K562 (cell line): ENCODE data around the gene DIP2A. TPM values are rescaled to one million over a fixed set of nuclear protein-coding genes. Genes with fewer than 3 reads are reported as not detected.

Source experiments
- AFF4 ChIP-seq: sonication (generic); formaldehyde crosslinking; IDR thresholded peaks from 2 replicates; pipeline ENCODE4 v1.8.0; 2023; ENCODE audit warnings: mild to moderate bottlenecking, missing genetic modification reagents
- DMBX1 ChIP-seq: fragments of 250-450 bp; sonication (Bioruptor Pico); IDR thresholded peaks from 2 replicates; pipeline ENCODE4 v1.8.0; 2022; ENCODE audit warnings: inconsistent platforms, mild to moderate bottlenecking, moderate library complexity, borderline replicate concordance
- ETV1 ChIP-seq: fragments of 450-650 bp; conservative IDR thresholded peaks from 2 replicates; pipeline ENCODE4 v1.6.1; 2016; ENCODE audit warnings: missing genetic modification characterization, control low read depth, low read depth, missing compliant biosample characterization
- MNT ChIP-seq, 2 experiments: fragments of 450-650 bp; conservative IDR thresholded peaks; 2 replicates each; pipeline ENCODE4 v1.6.1; 2017; ENCODE audit warnings: mild to moderate bottlenecking in 2 of 2, moderate library complexity in 2 of 2
- PHB ChIP-seq: fragments of 250-450 bp; sonication (Bioruptor Pico); IDR thresholded peaks from 2 replicates; pipeline ENCODE4 v1.5.0; 2021
- SMAD2 ChIP-seq: fragments of 150-350 bp; IDR thresholded peaks from 2 replicates; pipeline ENCODE4 v1.6.1; 2014; ENCODE audit warnings: low read depth, mild to moderate bottlenecking, low read length
- SMARCE1 ChIP-seq: fragments of 450-650 bp; IDR thresholded peaks from 2 replicates; pipeline ENCODE4 v1.7.1; 2016; ENCODE audit warnings: mild to moderate bottlenecking
- ZNF695 ChIP-seq: fragments of 450-650 bp; formaldehyde crosslinking; IDR thresholded peaks from 2 replicates; pipeline ENCODE4 v1.4.0; 2020; ENCODE audit warnings: mild to moderate bottlenecking, moderate library complexity
- polyA plus RNA-seq, 8 experiments: library from polyadenylated mRNA; depleted of rRNA in 4 of 8; stranded (reverse) in 5 of 8; unstranded in 3 of 8; fragments of >200 nt; fragmentation: Nextera tagmentation in 2 of 8; fragmentation: Illumina TruSeq in 1 of 8; extraction: Ambion mirVana in 2 of 8; extraction: Trizol in 1 of 8; gene quantifications; 2 replicates each; pipeline versions ENCODE4 v1.2.1 to v1.2.3, GENCODE V29; 2011 to 2014; ENCODE audit warnings: inconsistent platforms in 1 of 8, missing spikeins in 1 of 8
- total RNA-seq, 7 experiments: library from RNA; depleted of rRNA in 6 of 7; stranded (reverse); fragments of >200 nt in 6 of 7; fragmentation: Illumina TruSeq in 2 of 7; extraction: Trizol in 2 of 7; gene quantifications; 2 replicates each; pipeline versions ENCODE4 v1.2.1 to v1.2.3, GENCODE V29; 2011 to 2021; ENCODE audit warnings: low replicate concordance in 1 of 7

The DIP2A gene
- total and polyA plus RNA-seq, 9 of the 15 experiments (the other 6 are each of a cell fraction or from before 2014, with no cell fraction given): 4.3 to 34.5 (median 20.3) TPM

GRCh38 chr21:46489162-46489663, 30.5 kb downstream of the DIP2A start (continued):
- TF ChIP-seq MNT (conservative IDR thresholded peaks at IDR 0.05) (no peak), ETV1 (tag) (no peak), SMARCE1 (no peak), SMAD2 (no peak), PHB (CRISPR knock-in tag) (no peak), ZNF695 (CRISPR knock-in tag) (no peak), DMBX1 (CRISPR knock-in tag) (no peak), AFF4 (CRISPR knock-in tag) (no peak)
